Measurements from ENCODE around the gene PHGDH. TPM values are rescaled to one million over a fixed set of nuclear protein-coding genes. Genes with fewer than 3 reads are reported as not detected.

PHGDH gene
- 139 TPM for polyA plus RNA-seq
- long read RNA-seq, donor 1, transcript PHGDH-208 (12 exons, 2,096 nt): major isoform, 29 of 53 reads
- long read RNA-seq, donor 1, partial matches to known transcripts: 20 of 53 reads
- long read RNA-seq, donor 1, other reads (novel, unspliced or antisense): 0 of 53 reads
- long read RNA-seq, donor 2, transcript PHGDH-208 (12 exons, 2,096 nt): major isoform, 29 of 60 reads
- long read RNA-seq, donor 2, partial matches to known transcripts: 23 of 60 reads
- long read RNA-seq, donor 2, other reads (novel, unspliced or antisense): 0 of 60 reads
- long read RNA-seq, donor 3: 0 reads
- long read RNA-seq, donor 4, transcript PHGDH-208 (12 exons, 2,096 nt): major isoform, 8 of 9 reads
- long read RNA-seq, donor 4, partial matches to known transcripts: 0 of 9 reads
- long read RNA-seq, donor 4, other reads (novel, unspliced or antisense): 0 of 9 reads
- long read RNA-seq, donor 5, transcript PHGDH-208 (12 exons, 2,096 nt): major isoform, 25 of 44 reads
- long read RNA-seq, donor 5, partial matches to known transcripts: 15 of 44 reads
- long read RNA-seq, donor 5, other reads (novel, unspliced or antisense): 0 of 44 reads
- long read RNA-seq, donor 6, transcript PHGDH-208 (12 exons, 2,096 nt): major isoform, 36 of 84 reads
- long read RNA-seq, donor 6, partial matches to known transcripts: 37 of 84 reads
- long read RNA-seq, donor 6, other reads (novel, unspliced or antisense): 5 of 84 reads
- long read RNA-seq, donor 7, transcript PHGDH-208 (12 exons, 2,096 nt): major isoform, 17 of 27 reads
- long read RNA-seq, donor 7, partial matches to known transcripts: 8 of 27 reads
- long read RNA-seq, donor 7, other reads (novel, unspliced or antisense): 0 of 27 reads
- long read RNA-seq, donor 8, transcript PHGDH-208 (12 exons, 2,096 nt): major isoform, 56 of 90 reads
- long read RNA-seq, donor 8, partial matches to known transcripts: 29 of 90 reads
- long read RNA-seq, donor 8, other reads (novel, unspliced or antisense): 0 of 90 reads
- long read RNA-seq, donor 9, transcript PHGDH-208 (12 exons, 2,096 nt): major isoform, 36 of 88 reads
- long read RNA-seq, donor 9, partial matches to known transcripts: 46 of 88 reads
- long read RNA-seq, donor 9, other reads (novel, unspliced or antisense): 0 of 88 reads
- long read RNA-seq, donor 10, transcript PHGDH-208 (12 exons, 2,096 nt): major isoform, 28 of 68 reads
- long read RNA-seq, donor 10, partial matches to known transcripts: 37 of 68 reads
- long read RNA-seq, donor 10, other reads (novel, unspliced or antisense): 0 of 68 reads
- long read RNA-seq, donor 11, transcript PHGDH-208 (12 exons, 2,096 nt): major isoform, 31 of 60 reads
- long read RNA-seq, donor 11, partial matches to known transcripts: 28 of 60 reads
- long read RNA-seq, donor 11, other reads (novel, unspliced or antisense): 0 of 60 reads

- DNase-seq: peak; percentile 78 to 84
- Histone ChIP-seq H3K4me3 (ENCODE audit: low read length) (peak within 1 kb of the TSS; percentile 82), H3K4me1 (ENCODE audit: control insufficient read depth, insufficient read depth, low read length) (peaks cover 29% of the 10 kb centered on the region), H3K9me3 (ENCODE audit: control insufficient read depth, low read depth, low read length) (no peaks in the 10 kb centered on the region), H3K27me3 (ENCODE audit: control insufficient read depth, insufficient read depth, low read length) (no peaks in the 10 kb centered on the region), H3K27ac (ENCODE audit: low read length) (peak within 1 kb of the TSS; percentile 78), H3K36me3 (ENCODE audit: control insufficient read depth, insufficient read depth, low read length) (no peaks in the 10 kb centered on the region)
- no CpG with 5 or more reads among the region's 27 CpGs for WGBS (ENCODE audit: insufficient coverage, low lambda C conversion rate)
These were observed at the start of gene PHGDH for GRCh38 chr1:119711804-119712341. Gene PHGDH (plus strand): TSS chr1:119711934. CDS start chr1:119712023, 89 bp downstream.

GRCh38 chr1:119662034-119662437 lies 49.7 kb upstream of the PHGDH start:
- Histone ChIP-seq H3K27ac (ENCODE audit: low read length) (peak overlapping the region; percentile 79), H3K4me3 (ENCODE audit: low read length) (no peak overlapping the region), H3K9me3 (ENCODE audit: control insufficient read depth, low read depth, low read length) (no peaks in the 10 kb centered on the region), H3K4me1 (ENCODE audit: control insufficient read depth, insufficient read depth, low read length) (peaks cover 36% of the 10 kb centered on the region), H3K36me3 (ENCODE audit: control insufficient read depth, insufficient read depth, low read length) (no peaks in the 10 kb centered on the region), H3K27me3 (ENCODE audit: control insufficient read depth, insufficient read depth, low read length) (no peaks in the 10 kb centered on the region)
- 30% methylated on average over 2 of the region's 3 CpGs for WGBS (ENCODE audit: insufficient coverage, low lambda C conversion rate)
- peak; percentile 55 to 78 for DNase-seq

- 100% methylated on average over 2 of the region's 5 CpGs for WGBS (ENCODE audit: insufficient coverage, low lambda C conversion rate)
- Histone ChIP-seq H3K4me1 (ENCODE audit: control insufficient read depth, insufficient read depth, low read length) (peaks cover 36% of the 10 kb centered on the region), H3K27me3 (ENCODE audit: control insufficient read depth, insufficient read depth, low read length) (no peaks in the 10 kb centered on the region)
These were observed 47.7 kb upstream of the PHGDH start for GRCh38 chr1:119664067-119664466.

GRCh38 chr1:119667173-119667572 lies 44.6 kb upstream of the PHGDH start:
- Histone ChIP-seq H3K27me3 (ENCODE audit: control insufficient read depth, insufficient read depth, low read length) (no peaks in the 10 kb centered on the region), H3K9me3 (ENCODE audit: control insufficient read depth, low read depth, low read length) (no peaks in the 10 kb centered on the region), H3K27ac (ENCODE audit: low read length) (no peak overlapping the region), H3K36me3 (ENCODE audit: control insufficient read depth, insufficient read depth, low read length) (no peaks in the 10 kb centered on the region), H3K4me3 (ENCODE audit: low read length) (no peak overlapping the region), H3K4me1 (ENCODE audit: control insufficient read depth, insufficient read depth, low read length) (peaks cover 10% of the 10 kb centered on the region)
- no CpG with 5 or more reads among the region's 6 CpGs for WGBS (ENCODE audit: insufficient coverage, low lambda C conversion rate)
- no peak for DNase-seq

More at GRCh38 chr1:119664067-119664466, 47.7 kb upstream of the PHGDH start:
- no peak overlapping the region for H3K27ac ChIP-seq (ENCODE audit: low read length)
- H3K36me3 ChIP-seq (ENCODE audit: control insufficient read depth, insufficient read depth, low read length): no peaks in the 10 kb centered on the region
- no peaks in the 10 kb centered on the region for H3K9me3 ChIP-seq (ENCODE audit: control insufficient read depth, low read depth, low read length)
- no peak for DNase-seq
- no peak overlapping the region for H3K4me3 ChIP-seq (ENCODE audit: low read length)

- 83% methylated on average over 1 of the region's 2 CpGs for WGBS (ENCODE audit: insufficient coverage, low lambda C conversion rate)
- peaks cover 3% of the 10 kb centered on the region for H3K4me1 ChIP-seq (ENCODE audit: control insufficient read depth, insufficient read depth, low read length)
- no peaks in the 10 kb centered on the region for H3K27me3 ChIP-seq (ENCODE audit: control insufficient read depth, insufficient read depth, low read length)
- no peak overlapping the region for H3K4me3 ChIP-seq (ENCODE audit: low read length)
- H3K9me3 ChIP-seq (ENCODE audit: control insufficient read depth, low read depth, low read length): no peaks in the 10 kb centered on the region
- H3K27ac ChIP-seq (ENCODE audit: low read length): no peak overlapping the region
- DNase-seq: no peak
- H3K36me3 ChIP-seq (ENCODE audit: control insufficient read depth, insufficient read depth, low read length): no peaks in the 10 kb centered on the region
These were observed 40.8 kb upstream of the PHGDH start for GRCh38 chr1:119670898-119671297.

GRCh38 chr1:119673171-119673940 lies 38.4 kb upstream of the PHGDH start:
- Histone ChIP-seq H3K36me3 (ENCODE audit: control insufficient read depth, insufficient read depth, low read length) (no peaks in the 10 kb centered on the region), H3K27ac (ENCODE audit: low read length) (no peak overlapping the region), H3K27me3 (ENCODE audit: control insufficient read depth, insufficient read depth, low read length) (no peaks in the 10 kb centered on the region), H3K4me3 (ENCODE audit: low read length) (no peak overlapping the region), H3K9me3 (ENCODE audit: control insufficient read depth, low read depth, low read length) (no peaks in the 10 kb centered on the region), H3K4me1 (ENCODE audit: control insufficient read depth, insufficient read depth, low read length) (peaks cover 3% of the 10 kb centered on the region)
- 90% methylated on average over 2 of the region's 4 CpGs for WGBS (ENCODE audit: insufficient coverage, low lambda C conversion rate)
- peak in 1 of 2 donors; percentile 25 for DNase-seq

- H3K4me3 ChIP-seq (ENCODE audit: low read length): no peak overlapping the region
- H3K4me1 ChIP-seq (ENCODE audit: control insufficient read depth, insufficient read depth, low read length): peaks cover 3% of the 10 kb centered on the region
- H3K9me3 ChIP-seq (ENCODE audit: control insufficient read depth, low read depth, low read length): no peaks in the 10 kb centered on the region
- DNase-seq: no peak
- H3K36me3 ChIP-seq (ENCODE audit: control insufficient read depth, insufficient read depth, low read length): no peaks in the 10 kb centered on the region
- no peak overlapping the region for H3K27ac ChIP-seq (ENCODE audit: low read length)
- no peaks in the 10 kb centered on the region for H3K27me3 ChIP-seq (ENCODE audit: control insufficient read depth, insufficient read depth, low read length)
- WGBS (ENCODE audit: insufficient coverage, low lambda C conversion rate): 70% methylated on average over 2 of the region's 4 CpGs
These were observed 37.6 kb upstream of the PHGDH start for GRCh38 chr1:119674111-119674526.

GRCh38 chr1:119674835-119675289 lies 36.9 kb upstream of the PHGDH start:
- Histone ChIP-seq H3K27me3 (ENCODE audit: control insufficient read depth, insufficient read depth, low read length) (no peaks in the 10 kb centered on the region), H3K4me3 (ENCODE audit: low read length) (peak overlapping the region; percentile 34), H3K4me1 (ENCODE audit: control insufficient read depth, insufficient read depth, low read length) (peaks cover 3% of the 10 kb centered on the region), H3K27ac (ENCODE audit: low read length) (no peak overlapping the region), H3K36me3 (ENCODE audit: control insufficient read depth, insufficient read depth, low read length) (no peaks in the 10 kb centered on the region), H3K9me3 (ENCODE audit: control insufficient read depth, low read depth, low read length) (no peaks in the 10 kb centered on the region)
- DNase-seq: no peak
- WGBS (ENCODE audit: insufficient coverage, low lambda C conversion rate): 96% methylated on average over 2 of the region's 6 CpGs

All from large intestine (tissue), 12 donors.